ENCODE data around the gene CLEC18C.
"Not testable (repeated sequence)": the region's sequence is repeated elsewhere in the genome, so short reads cannot be mapped to it uniquely, and the experiment has no call there.

DNA sequence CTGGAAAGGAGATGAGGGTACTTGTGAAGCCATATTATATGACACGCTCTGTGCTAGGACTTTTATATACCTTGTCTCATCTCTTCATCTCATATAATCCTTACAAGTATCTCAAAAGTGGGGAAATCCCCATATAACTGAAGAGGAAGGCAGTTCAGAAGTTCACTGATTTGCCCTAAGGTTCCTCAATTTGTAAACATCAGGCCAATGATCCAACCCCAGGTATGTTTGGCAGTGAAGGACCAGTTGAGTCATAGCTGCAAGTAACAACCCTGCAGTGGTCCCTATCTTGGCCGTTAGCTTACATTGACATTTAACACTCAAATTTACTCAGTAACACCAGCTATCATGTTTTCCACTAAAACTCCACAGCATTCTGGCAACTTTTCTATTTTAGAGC, 45.0 kb downstream of the CLEC18C start:
- TF ChIP-seq, protein P1, sequence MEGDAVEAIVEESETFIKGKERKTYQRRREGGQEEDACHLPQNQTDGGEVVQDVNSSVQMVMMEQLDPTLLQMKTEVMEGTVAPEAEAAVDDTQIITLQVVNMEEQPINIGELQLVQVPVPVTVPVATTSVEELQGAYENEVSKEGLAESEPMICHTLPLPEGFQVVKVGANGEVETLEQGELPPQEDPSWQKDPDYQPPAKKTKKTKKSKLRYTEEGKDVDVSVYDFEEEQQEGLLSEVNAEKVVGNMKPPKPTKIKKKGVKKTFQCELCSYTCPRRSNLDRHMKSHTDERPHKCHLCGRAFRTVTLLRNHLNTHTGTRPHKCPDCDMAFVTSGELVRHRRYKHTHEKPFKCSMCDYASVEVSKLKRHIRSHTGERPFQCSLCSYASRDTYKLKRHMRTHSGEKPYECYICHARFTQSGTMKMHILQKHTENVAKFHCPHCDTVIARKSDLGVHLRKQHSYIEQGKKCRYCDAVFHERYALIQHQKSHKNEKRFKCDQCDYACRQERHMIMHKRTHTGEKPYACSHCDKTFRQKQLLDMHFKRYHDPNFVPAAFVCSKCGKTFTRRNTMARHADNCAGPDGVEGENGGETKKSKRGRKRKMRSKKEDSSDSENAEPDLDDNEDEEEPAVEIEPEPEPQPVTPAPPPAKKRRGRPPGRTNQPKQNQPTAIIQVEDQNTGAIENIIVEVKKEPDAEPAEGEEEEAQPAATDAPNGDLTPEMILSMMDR (IDR thresholded peaks at IDR 0.05): not testable (repeated sequence)
- TF ChIP-seq POLR2A, EP300 (IDR thresholded peaks at IDR 0.05): not testable (repeated sequence)
